HG03565 (cell line): ENCODE data around the gene SLC35B2.

ENCODE experiments used
- ATAC-seq: cut with Tn5 transposase; IDR thresholded peaks from one replicate; pipeline ENCODE4 v1.9.1; 2021; ENCODE audit warnings: mild to moderate bottlenecking, moderate library complexity; ENCODE audit not compliant: unreplicated experiment

Gene SLC35B2

GRCh38 chr6:44222486-44223318 is 34.6 kb downstream of the SLC35B2 start:
- ATAC-seq, result no peak

- ATAC-seq, result no peak
Measured at GRCh38 chr6:44221961-44222335, 35.4 kb downstream of the SLC35B2 start.

GRCh38 chr6:44221291-44221960 is 35.9 kb downstream of the SLC35B2 start:
- no peak for ATAC-seq

- ATAC-seq, result no peak
Measured at GRCh38 chr6:44220913-44221290, 36.4 kb downstream of the SLC35B2 start.

- ATAC-seq, result no peak
Measured at GRCh38 chr6:44219815-44220784, 37.2 kb downstream of the SLC35B2 start.

GRCh38 chr6:44219053-44219814 is 38.1 kb downstream of the SLC35B2 start:
- ATAC-seq, result peak; percentile 35

- ATAC-seq, result no peak
Measured at GRCh38 chr6:44217332-44218143, 39.8 kb downstream of the SLC35B2 start.

- ATAC-seq, result no peak
Measured at GRCh38 chr6:44216677-44217331, 40.5 kb downstream of the SLC35B2 start, which contains the start of gene MYMX. TSS of gene MYMX (plus strand) at chr6:44216926. CDS start at chr6:44217472, 546 bp downstream.

- no peak for ATAC-seq
Measured at GRCh38 chr6:44214307-44214706, 43.0 kb downstream of the SLC35B2 start.

GRCh38 chr6:44211284-44211683 is 46.0 kb downstream of the SLC35B2 start:
- no peak for ATAC-seq

- ATAC-seq, result no peak
Measured at GRCh38 chr6:44207966-44208365, 49.4 kb downstream of the SLC35B2 start.
